Muscle of back (tissue), 11 donors: ENCODE data around the gene UBTF. TPM values are rescaled to one million over a fixed set of nuclear protein-coding genes. Genes with fewer than 3 reads are reported as not detected.
A peak's percentile ranks its signal among the peaks of the same experiment; 100 is the strongest.

ENCODE experiments used
- DNase-seq, 3 donors: peaks; one replicate each; pipeline versions ENCODE4 v3.0.0 to v3.0.0-alpha.2; 2013
- polyA plus RNA-seq, 10 donors: library from polyadenylated mRNA; unstranded; fragments of 120-200 nt; gene quantifications; one replicate each; pipeline ENCODE4 v1.2.1, GENCODE V29; 2013; ENCODE audit not compliant: insufficient read length in 10 of 10

The UBTF gene
- polyA plus RNA-seq, 10 donors = 60.2 to 92.2 (median 72.2) TPM

- no peak for DNase-seq
Observed at GRCh38 chr17:44171931-44172455, 47.5 kb downstream of the UBTF start.

- peak in 2 of 3 donors; percentile 36 to 48 for DNase-seq
Observed at GRCh38 chr17:44170499-44171201, 48.8 kb downstream of the UBTF start, which contains the start of gene ASB16. TSS of gene ASB16 (plus strand) at chr17:44170704. CDS start at chr17:44170790, 86 bp downstream.

- no peak for DNase-seq
Observed at GRCh38 chr17:44170135-44170498, 49.4 kb downstream of the UBTF start.

GRCh38 chr17:44167181-44167861 is 52.2 kb downstream of the UBTF start:
- DNase-seq = no peak

- no peak for DNase-seq
Observed at GRCh38 chr17:44164476-44164875, 55.0 kb downstream of the UBTF start.

- DNase-seq = no peak
Observed at GRCh38 chr17:44159519-44160210, 59.8 kb downstream of the UBTF start.

- no peak for DNase-seq
Observed at GRCh38 chr17:44155488-44155887, 64.0 kb downstream of the UBTF start.

Other genes with a start within 250 kb of the UBTF start
- under 1 TPM; 0.21 to 0.69 (median 0.36) TPM for gene NAGS, start 215.1 kb downstream of the UBTF start, polyA plus RNA-seq
- gene TMEM101, start 204.7 kb downstream of the UBTF start, polyA plus RNA-seq = 10 to 100 TPM; 23.5 to 30.4 (median 26.8) TPM
- 10 to 100 TPM; 25.8 to 33.5 (median 29.8) TPM for gene LSM12, start 153.0 kb downstream of the UBTF start, polyA plus RNA-seq
- 10 to 100 TPM; 27.1 to 41.4 (median 34.7) TPM for gene G6PC3, start 148.9 kb downstream of the UBTF start, polyA plus RNA-seq
- gene HDAC5, start 96.0 kb downstream of the UBTF start, polyA plus RNA-seq = 10 to 100 TPM; 43.2 to 58.4 (median 52.6) TPM
- gene HROB, start 77.7 kb downstream of the UBTF start, polyA plus RNA-seq = 1 to 10 TPM; 1.6 to 3.9 (median 2.3) TPM
- gene ASB16, start 49.0 kb downstream of the UBTF start, polyA plus RNA-seq = 10 to 100 TPM in 7 of 10 donors, 1 to 10 TPM in 3; 4.8 to 15.2 (median 10.9) TPM
- 10 to 100 TPM; 33.2 to 51.3 (median 40.6) TPM for gene TMUB2, start 32.7 kb downstream of the UBTF start, polyA plus RNA-seq
- 10 to 100 TPM; 44.2 to 57.6 (median 49.0) TPM for gene ATXN7L3, start 19.8 kb downstream of the UBTF start, polyA plus RNA-seq
- gene SLC4A1, start 48.5 kb upstream of the UBTF start, polyA plus RNA-seq = 10 to 100 TPM in 7 of 10 donors, 1 to 10 TPM in 3; 6.0 to 34.0 (median 13.2) TPM
- gene RUNDC3A, start 88.9 kb upstream of the UBTF start, polyA plus RNA-seq = 10 to 100 TPM in 1 of 10 donors, 1 to 10 TPM in 9; 1.2 to 11.0 (median 2.0) TPM
- 100 to 1,000 TPM in 1 of 10 donors, 10 to 100 TPM in 9; 41.1 to 125 (median 66.1) TPM for gene SLC25A39, start 105.1 kb upstream of the UBTF start, polyA plus RNA-seq
- 100 to 1,000 TPM; 146 to 229 (median 186) TPM for gene GRN, start 125.6 kb upstream of the UBTF start, polyA plus RNA-seq
- gene FAM171A2, start 144.2 kb upstream of the UBTF start, polyA plus RNA-seq = 10 to 100 TPM; 44.1 to 84.8 (median 64.4) TPM
- gene ITGA2B, start 170.0 kb upstream of the UBTF start, polyA plus RNA-seq = 1 to 10 TPM; 1.3 to 3.9 (median 2.0) TPM